DMS153 treated with DMSO at 0.1 percent for 48 hours (cell line): Measurements from ENCODE around the gene CPO.

Experiments used
- DNase-seq: peaks from one replicate; lab custom pipeline; 2025; ENCODE audit not compliant: unreplicated experiment; lab: John Stamatoyannopoulos, UW

Gene CPO

DNA sequence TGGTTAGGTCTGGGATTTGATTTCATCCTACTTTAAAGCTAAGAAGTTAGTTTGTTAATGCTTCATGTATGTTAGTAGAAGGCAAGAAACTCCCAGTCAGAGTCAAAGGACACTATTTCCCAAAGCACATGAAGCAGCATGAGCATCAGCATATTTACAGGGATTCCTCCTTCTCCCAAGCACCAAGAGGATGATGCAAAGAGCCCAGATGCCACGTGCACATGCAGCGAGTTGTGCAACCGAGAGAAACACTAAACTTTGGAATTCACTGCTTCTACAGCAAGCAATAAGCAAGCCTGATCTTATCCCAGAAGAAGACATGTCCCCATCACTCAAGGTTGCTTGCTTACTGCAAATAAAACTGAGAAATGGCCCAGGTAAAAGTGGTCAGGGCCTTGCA lies 32.5 kb downstream of the CPO start:
- DNase-seq = no peak

DNA sequence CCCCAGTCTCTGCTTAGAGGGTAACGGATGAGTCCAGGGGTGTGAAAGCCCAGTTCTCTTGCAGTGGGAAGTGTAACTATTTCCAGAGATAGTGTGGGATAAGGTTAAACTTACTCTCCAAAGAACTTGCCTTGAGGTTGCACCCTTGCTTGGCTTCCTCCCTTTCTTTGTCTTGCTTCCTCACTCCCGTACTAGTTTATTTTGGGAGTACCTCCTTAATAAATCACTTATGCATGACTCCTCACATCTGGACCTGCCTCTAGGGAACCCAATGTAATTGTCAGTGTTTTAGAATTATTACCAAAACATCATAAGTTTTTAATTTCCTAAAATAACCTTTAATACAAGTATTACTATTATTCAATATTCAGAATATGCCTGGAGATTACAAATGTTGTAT lies 35.2 kb downstream of the CPO start:
- no peak for DNase-seq

DNA sequence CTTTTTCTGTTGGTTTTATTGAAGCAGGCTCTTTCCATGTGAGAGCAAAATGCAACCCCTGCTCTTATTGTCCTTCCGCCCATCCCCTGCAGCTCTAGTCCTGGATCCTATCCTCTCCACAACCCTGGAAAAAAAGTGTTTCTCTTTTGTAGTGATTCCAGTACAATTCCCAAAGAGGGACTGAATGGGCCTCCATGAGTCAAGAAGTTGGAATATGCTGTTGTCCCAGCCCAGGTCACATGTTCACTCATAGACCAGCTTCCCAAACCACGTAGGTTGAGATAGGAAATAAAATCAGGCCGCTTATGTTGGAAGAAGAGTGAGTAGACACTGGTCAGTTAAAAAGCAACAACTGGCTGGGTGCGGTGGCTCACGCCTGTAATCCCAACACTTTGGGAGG lies 39.4 kb downstream of the CPO start:
- DNase-seq = no peak

DNA sequence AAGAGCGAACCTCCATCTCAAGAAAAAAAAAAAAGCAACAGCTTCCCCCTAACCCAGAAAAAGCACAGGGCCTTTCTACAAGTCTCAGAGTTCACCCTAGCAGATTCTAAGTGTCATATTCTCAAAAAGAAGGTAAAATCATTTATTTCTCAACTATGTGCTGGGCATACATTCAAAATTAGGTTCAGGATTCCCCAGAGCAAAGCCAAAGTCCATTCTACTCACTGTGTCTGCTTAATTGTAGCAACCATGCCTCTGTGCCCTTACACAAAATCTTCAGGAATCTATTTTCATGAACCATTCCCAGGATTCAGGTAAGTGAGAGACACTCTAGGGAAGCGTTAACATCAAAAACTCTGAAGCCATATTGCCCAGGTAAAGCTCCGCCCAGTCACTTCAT lies 40.0 kb downstream of the CPO start:
- DNase-seq = no peak

DNA sequence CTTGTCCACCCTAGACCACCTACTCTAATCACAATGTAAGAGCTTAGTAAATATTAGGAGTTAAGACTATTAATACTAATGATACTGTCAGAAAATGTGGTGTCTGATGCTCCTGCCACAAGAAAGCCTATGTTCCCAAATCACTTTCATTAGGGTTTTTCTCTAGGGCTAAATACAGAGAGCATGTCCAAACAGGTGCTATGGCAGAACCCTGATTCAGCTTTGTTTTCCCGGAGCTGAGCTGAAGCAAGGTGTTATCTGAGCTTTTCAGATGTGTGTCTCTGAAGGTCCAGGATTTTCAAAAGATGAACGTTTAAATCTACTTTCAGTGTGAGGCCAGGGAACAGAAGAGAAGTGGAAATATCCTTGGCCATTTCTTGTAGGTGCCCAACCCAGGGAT lies 40.6 kb downstream of the CPO start:
- no peak for DNase-seq

DNA sequence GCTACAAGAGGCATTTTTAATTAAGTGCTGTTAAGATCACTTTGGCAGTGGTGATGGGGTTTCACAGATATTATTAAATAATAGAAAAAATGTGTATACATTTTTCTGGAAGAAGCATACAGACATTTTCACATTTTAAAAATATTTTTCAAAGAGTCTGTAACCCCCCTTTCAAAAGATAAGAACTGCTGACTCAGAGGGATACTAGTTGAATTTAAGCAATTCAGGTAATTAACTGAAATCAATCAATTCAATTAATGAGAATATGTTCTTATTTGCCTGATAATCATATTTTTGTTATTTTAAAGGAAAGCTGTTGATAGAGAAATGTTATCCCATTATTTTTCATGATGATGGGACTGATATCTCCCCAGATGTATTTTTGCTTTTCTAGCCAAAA lies 41.1 kb downstream of the CPO start:
- no peak for DNase-seq

DNA sequence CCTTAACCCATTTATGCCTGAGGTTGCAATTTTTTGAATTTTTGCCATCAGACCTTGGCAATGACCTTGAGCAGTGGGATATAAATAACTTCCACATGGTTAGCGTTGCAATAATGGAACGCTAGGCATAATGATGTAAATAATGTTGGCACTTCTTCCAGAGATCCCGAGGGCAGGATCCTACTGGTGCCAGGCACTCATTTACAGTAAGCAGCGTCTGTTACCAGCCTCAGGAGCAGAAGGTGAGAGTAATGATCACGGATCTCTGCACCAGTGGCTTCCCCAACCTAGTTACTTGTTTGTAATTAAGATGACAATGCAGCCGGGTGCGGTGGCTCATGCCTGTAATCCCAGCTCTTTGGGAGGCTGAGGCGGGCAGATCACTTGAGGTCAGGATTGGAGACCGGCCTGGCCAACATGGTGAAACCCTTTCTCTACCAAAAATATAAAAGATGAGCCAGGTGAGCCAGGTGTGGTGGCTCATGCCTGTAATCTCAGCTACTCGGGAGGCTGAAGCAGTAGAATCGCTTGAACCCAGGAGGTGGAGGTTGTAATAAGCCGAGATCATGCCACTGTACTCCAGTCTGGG lies 41.9 kb downstream of the CPO start:
- DNase-seq = no peak

DNA sequence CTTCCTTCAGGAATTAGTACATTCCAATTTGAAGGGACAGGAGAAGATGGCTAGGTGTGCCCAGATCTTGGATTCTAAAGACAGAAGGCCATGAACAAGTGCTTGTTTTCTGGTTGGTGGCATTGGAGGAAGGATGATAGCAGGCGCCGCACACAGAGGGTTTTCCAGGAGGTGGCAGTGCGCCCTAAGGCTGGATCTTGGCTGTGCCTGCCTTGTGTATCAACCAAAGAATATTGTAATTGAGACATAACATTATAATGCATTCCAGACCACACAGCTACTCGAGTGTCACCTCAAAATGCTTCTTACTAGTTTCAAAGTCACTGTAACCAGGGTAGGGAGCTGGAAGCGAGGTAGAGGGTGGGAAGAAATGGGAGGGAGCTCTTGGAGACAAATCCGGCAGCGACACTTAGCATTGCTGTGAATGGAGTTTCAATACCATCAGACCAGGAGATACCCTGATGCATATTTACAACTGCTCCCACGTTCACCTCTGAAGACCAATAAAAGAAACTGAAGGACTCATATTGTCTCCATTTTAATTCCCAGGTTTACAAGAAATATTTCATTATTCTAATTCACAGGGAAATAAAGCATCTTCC lies 42.5 kb downstream of the CPO start:
- peak; percentile 61 for DNase-seq

DNA sequence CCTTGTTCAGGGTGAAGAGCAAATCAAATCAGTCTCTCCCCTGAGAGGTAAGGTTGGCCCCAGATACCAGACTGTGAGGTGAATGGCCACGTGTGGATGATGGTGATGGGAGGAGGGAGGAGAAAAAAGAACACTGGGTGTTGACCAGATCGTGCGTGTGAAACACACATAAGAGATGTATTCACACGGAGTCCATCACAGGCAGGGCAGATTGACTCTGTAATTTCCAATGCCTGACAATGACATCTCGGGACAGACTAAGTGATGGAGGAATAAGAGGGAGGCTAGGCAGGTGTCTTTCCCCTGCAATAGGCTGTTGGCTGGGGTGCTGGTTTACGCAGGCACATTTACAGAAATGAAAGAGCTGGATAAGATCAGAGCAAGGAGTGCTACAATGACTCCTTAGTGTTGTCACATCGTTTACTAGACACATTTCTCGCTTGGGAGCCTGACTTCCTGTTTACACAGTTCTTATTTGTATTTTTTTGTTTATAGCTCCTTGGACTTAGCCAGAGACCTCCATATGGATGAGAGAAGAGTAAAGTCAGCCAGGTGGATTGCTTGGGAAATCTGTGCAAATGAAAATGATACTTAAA lies 43.1 kb downstream of the CPO start:
- no peak for DNase-seq

DNA sequence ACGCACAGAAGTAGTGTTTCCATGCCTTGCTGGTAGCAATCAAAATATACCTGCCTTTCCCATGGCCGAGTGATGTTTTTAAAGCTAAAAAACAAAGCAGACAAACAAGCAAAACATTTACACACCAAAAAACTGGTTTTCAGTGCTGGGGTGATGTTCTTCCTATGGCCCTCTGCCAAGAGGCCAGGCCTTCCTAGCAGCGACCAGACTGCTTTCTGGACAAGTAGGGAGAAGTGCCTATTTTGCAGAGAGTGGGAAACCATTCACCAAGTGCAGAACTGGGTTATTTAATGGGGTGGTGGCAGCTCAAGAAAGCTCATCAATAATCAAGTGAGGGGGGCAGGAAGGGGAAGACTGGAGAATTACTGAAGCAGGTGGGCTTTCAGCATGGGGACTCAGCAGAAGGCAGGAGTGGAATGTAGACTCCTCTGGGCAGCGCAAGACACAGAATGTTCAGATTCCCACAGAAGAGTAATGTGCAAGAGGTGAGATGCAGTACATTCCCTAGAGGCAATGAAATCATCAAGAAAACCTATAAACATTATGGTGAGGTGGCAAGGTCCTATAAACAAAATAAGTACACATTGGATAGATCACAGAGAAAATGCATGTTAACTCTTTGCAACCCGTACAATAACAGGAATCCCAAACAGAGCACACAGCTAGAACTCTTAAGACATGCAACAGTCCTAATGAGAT lies 44.0 kb downstream of the CPO start:
- no peak for DNase-seq

DNA sequence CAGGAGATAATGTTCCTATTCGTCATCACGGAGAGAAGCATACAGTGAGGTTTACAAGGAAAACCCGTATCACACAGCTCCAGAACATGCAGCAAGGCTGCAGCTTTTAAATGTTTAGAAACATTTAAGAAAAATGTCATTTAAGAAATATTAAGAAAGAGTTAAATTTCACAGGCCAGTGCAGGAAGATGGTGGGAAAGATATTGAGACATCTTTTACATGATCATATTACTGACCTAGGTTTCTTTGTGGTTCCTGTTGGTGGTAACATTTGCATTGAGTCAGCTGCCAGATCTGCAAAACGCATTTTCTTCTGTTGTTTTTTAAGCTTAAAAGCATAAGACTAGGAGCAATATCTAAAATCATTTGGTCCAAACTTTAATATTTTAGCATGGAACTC lies 44.9 kb downstream of the CPO start:
- no peak for DNase-seq

DNA sequence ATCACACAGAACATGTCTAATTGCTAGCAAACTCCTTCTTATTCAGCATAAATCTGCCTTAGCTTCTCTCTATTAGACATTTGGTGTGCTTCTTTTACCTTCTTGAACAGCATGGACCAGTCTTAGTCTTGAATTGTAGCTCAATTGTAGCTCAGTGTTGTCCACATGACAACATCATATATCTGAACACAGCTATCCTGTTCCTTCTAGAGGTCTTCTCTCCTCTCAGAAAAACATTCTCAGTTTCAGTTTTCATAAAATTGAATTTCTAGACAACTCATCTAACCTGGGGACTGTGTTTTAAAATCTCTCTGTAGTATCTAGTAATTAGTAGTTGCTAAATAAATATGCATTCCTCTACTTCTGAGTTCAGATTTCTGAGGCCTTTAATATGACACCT lies 47.6 kb downstream of the CPO start:
- DNase-seq = no peak

DNA sequence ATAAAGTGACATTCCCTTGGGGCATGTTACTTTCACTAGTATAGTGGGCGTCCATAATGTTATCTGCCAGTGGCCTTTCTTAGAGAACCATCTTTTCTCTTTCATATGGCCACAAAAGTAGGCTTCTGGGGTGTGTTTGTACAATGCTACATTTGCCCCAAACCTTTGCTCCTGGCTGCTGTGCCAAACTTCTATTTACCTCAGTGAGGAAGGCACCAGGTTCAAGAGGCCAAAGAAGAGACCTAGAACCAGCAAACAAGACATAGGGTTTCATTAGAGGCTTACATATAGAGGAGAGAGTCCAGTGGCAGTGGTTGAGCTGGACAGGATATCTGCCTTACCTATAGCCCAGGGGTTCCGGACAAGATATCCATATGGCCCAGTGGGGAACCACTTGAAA lies 48.5 kb downstream of the CPO start:
- no peak for DNase-seq

DNA sequence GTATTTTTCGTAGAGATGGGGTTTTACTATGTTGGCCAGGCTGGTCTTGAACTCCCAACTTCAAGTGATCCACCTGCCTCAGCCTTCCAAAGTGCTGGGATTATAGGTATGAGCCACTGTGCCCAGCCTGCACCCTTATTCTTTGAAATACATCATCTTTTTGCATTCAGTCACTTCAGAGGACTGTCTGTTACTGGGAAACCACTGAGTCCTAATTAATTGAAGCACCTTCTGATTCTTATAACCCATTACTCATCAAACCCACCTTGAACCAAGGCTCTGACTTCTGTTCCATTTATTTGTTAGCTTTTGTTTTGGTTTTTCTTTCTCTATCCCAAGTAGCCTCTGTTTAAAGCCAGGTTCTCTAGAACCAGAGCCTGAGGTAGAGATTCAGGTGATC lies 49.6 kb downstream of the CPO start:
- no peak for DNase-seq

DNA sequence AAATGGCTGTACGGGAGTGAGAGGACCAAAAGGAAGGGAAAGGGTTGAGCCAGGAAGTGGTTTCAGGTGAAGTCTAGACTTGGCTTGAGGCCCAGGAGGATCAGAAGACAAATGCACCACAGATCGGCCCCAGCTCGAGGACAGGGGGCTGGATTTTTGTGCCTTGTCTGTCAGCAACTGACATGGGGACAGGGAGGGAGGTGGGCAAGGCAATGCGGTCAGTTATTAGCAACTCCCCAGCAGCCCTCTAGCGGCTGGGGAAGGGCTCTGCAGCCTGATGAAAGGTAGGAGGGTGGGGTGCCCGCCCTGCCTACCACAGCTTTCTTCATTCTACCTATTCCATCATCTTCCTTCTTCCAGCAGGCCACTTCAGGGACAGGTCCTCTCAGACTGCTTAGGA lies 50.0 kb downstream of the CPO start:
- DNase-seq = no peak

DNA sequence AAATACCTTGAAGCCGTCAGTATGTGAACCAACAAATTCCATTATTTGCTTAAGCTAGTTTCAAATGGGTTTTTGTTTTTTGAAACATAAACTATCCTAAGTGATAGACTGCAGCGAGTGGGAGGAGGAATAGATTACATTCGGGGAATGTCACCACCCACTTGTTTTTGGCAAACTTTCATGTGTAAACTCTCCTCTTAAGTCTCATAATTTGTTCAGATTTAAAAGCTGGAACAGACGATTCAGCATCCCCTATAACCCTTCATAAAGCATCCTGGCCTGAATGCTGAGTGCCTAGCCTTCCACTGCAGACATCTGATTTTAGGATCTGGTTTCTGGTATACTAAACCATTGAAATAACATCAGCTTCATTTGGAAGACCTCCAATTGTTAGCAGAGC lies 51.0 kb downstream of the CPO start:
- no peak for DNase-seq

DNA sequence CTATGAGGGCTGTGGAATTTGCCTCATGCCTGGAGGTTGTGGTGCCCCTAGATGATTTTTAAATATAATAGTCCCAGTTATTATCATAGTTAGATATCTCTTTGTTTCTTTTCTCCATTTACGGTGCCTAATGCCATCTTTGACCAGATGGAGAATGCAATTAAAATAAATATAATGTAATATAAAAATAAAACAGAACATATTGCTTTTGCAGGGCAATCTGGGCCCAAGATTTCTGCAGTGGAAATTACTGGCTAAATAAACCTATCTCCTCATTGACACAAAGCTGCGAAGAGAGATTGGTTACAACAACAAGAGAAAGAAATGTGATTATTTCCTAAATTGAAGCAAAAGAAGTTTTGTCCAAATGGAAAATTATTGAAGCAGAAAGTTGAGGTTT lies 51.8 kb downstream of the CPO start:
- no peak for DNase-seq

DNA sequence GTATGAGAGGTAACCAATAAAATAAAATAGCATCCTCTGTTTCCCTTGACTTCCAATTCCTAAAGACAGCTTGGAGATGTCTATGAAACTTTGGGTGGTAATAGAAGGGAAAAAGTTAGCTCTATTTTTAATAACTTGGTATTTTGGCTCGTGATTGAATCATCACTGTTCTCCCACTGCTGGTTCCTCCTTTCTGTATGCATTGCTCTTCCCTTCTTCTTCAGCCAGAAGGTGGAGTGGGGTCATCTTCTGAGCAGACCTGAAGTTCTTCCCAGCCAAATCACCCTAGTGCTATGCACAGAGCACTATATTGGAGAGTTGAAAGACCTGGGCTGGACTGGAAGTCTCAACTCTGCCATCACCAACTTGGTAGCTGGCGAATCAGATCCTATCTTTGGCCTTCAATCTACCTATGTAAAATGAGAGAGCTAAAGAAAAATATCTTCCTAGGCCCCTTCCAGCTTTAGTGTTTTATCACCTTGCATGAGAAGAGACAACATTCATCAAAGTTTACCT lies 54.1 kb downstream of the CPO start:
- no peak for DNase-seq

DNA sequence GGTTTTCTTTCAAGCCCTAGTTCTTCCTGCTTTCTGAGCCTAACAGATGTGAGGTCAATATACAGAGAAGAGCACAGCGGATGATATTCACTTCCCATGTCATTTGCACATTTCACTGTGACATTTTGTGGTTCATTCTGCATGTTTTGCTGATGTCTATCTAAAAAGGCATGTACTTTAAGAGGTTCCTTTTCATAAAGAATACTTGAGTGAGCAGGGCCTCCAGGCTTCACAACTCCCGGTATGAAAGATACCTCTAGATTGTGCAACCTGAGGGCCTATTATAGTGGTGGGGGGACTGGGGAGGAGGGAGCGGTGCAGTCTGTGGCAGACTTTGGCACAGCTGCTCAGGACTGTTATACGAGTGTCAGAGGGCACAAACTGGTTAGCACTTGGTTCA lies 54.6 kb downstream of the CPO start:
- DNase-seq = no peak

DNA sequence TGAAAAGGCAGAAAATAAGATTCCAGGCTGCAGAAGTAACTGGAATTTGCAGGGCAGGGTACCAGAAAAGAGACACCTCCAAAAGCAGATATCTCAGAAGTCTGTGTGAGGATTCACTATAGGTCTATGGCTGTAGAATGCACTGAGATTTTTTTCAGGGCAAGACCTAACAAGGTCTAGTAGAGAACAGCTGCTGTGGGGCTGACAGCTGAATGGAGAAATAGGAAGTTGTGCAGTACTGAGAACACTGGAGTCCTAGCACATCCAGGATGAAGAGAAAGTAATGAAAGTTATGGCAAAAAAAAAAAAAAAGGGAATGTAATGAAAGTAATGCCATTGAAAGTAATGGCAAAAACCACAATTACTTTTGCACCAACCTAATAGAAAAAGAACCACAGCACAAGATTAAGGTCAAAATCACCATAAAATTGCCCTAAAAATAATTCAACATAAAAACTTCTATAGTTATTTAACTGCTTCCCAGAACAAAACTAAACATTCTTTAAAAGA lies 57.3 kb downstream of the CPO start:
- no peak for DNase-seq

DNA sequence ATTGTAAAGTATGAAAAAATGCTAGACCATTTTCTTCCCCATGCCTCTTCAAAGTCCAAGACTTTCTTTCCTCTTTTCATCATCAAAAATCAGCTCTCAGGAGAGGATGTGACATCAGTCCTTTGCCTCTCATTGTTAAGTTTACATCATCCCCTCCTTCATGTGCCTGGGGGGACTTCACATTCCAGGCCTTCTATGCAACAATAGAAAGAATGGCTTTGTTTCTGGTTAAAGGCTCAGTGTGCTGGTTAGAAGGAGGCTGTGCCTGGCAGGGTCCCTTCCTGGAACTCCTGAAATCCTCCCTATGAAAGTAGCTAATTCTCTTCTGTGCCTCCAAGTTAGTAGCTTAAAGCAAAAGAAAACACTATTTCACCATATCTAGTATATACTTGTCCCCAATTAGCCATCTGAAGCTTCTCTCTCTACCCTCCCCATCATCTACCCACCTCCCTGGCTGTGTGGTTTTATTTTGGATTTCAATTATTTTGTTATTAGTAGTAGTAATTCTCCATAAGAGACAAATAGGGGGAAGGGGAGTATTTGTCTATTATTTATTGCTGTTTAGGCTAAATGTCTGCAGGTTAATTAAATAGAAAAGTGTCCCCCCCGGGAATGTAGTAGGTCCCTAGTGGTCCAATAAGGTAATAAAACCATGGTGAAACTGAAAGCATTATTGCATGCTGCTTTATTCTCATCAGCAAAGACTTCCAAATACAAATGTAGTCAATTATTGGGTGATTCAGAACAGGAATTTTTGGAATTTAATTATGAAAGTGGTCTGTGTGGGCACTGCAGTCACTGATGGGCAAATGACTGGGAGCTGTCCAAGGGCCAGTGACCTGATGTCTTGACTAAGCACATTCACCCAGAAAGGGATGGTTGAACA lies 69.0 kb downstream of the CPO start:
- no peak for DNase-seq
